HG02981 (cell line): ENCODE results near the gene ADGRD1.

Experiments used
- ATAC-seq: cut with Tn5 transposase; IDR thresholded peaks from one replicate; pipeline ENCODE4 v1.9.1; 2021; ENCODE audit warnings: mild to moderate bottlenecking, moderate library complexity; ENCODE audit not compliant: unreplicated experiment

The ADGRD1 gene

GRCh38 chr12:131052063-131052781 lies 98.5 kb downstream of the ADGRD1 start:
- no peak for ATAC-seq

DNA sequence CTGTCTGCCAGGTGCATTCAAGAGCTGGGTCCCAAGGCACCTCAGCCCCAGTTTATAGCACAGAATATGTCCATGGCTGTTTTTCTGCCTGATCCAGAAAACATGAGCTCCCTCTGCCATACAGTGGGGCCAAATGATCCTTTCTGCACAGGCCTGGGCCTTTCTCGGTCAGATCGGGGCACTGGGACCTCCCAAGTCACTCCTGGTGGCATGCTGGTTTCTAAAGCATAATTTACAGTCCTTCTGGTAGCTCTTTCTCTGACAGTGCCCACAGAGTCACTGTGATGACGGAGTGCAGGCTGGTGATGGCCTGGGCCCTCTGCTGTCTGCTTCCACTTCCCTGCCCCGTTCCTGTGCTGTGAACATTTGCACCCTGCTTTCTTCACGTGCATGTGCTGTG lies 99.2 kb downstream of the ADGRD1 start:
- no peak for ATAC-seq

- ATAC-seq = no peak
Observed at GRCh38 chr12:131053567-131053966, 99.9 kb downstream of the ADGRD1 start.

GRCh38 chr12:131054345-131055092 lies 100.8 kb downstream of the ADGRD1 start:
- ATAC-seq = no peak

DNA sequence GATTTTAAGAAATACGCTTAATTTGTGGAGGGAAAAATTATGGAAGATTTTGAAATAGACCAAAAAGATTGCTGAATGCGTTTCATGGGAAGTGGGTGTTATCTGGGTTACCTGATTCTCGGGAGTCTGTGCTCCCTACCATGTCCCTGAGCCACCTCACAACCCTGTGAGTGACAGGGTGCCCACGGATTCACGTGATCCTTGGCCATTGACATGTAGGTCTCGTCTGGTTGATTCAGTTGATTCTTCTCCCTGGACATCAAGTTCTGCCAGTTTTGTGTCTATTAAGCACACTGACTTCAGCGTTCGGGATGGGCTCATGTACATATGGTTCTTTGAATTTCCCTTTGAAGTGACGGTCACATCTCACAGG lies 101.4 kb downstream of the ADGRD1 start:
- no peak for ATAC-seq

GRCh38 chr12:131055596-131056233 lies 102.0 kb downstream of the ADGRD1 start:
- ATAC-seq = no peak

DNA sequence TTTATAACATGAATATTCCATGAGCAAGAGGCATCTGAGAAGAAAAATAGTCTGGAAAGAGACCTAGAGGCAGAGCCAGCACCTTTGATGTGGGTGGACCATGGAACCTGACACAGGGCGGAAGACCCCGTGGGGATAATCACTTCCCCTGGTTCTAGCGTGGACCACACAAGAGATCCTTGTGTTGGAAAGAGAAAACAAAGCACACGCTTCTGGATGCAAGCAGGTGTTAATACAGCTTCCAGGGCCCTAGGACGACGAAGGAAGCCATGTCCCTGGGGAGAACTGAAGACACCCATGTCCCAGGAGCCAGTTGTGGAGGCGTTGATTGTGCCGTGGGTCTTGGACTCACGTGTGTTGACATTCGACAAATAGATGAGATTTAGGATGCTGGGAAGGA lies 102.9 kb downstream of the ADGRD1 start:
- ATAC-seq = no peak

DNA sequence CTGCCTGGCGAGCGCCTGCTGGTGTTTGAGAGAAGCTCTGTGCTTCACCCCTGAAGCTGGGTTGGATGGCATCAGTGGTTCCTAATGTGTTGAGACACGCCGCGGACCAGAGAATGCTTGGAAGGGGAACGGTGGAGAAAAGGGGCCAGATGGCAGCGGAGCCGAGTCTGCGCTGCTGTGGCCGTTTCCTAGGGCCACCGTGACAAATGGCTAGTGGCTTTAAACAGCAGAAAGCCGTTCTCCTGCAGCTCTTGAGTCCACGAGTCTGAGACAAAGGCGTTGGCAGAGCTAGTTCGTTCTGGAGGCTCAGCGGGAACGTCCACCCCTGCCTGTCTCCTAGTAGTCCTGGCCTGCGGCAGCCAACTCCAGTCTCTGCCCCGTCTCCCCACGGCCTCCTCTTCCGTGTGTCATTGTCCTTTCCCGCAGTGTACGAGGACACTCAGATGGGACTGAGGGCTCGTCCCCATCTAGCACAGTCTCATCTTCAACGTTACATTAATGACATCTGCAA lies 103.6 kb downstream of the ADGRD1 start:
- ATAC-seq = no peak

DNA sequence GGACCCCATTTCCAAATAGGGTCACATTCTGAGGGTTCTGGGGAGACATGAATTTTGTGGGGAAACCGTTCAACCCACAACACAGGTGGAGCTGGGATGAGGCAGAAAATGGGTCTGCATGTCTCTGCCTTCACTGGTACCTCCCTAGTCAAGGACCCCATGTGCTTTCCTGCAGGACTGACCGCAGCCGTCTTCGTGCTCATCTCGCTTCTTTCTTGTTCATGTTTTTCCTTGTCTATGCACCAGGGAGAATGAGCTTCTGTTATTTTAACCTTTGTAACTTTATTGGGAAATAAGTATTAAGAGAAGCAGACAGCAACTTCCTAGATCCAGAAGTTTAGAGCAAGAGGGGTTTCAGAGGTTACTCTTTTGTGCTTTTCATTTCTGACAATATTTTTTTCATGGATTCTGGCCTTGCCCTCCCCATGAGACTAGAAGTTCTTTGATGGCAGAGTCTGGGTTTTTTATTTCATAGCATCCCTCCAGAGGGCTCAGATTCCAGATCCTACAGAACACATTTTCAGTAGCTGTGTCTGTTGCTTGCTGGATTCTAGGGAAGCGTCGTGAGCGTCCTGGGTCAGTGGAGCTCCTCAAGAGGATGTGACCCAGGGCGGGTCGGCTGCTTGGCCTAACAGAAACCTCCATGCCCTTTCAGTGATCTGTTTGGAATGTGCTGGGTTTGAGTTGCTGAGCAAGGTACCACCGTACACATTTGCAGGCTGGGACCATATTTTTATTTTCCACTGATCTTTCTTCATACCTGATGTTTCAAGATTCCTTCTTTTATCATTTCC lies 104.2 kb downstream of the ADGRD1 start:
- ATAC-seq = no peak

DNA sequence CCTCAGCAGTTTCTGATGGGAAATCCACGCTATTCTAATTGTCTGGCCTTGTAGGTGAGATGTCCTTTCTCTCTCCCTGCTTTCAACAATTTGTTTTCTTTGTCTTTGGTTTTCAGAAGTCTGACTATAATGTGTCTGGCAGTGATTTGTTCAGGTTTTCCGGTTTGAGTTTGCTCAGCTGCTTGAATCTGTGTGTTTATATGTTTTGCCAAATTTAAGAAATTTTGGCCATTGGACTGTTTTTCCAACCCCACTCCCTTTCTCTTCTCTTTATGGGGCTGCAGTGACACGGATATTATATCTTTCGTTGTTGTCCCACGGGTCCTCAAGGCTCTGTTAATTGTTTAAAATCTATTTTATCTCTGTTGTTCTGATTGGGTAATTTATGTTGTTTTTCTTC lies 105.0 kb downstream of the ADGRD1 start:
- no peak for ATAC-seq

DNA sequence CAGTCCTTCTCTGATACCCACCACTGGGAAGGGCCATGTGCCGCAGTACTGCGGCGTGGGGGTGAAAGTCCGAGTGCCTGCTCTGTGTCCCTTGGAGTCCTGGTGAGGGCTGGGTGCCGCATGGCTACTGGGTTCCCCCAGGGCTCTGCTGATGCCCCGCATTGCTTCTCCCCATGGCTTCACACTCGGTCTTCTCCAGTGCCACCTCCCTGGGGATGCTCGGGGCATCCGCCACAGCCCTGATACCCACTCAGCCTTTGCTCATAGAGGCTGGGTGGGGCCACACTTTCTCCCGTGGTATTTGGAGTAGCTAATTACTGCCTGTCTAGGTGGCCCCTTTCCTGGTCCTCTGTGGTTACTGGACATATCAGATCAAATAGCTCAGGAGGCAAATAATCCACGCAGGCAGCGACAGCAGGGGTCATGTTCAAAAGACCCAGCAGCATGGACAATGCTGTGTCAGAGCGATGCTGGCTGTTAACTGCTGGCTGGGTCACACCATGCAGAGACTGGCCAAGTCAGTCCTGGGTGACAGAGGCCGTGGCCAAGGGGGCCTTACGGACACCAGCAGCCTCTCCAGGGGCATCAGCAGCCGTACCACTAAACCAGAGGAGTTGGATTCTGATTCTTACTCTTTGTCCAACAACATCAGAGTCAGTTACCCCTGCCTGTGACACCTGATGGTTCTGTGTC lies 106.5 kb downstream of the ADGRD1 start:
- no peak for ATAC-seq

DNA sequence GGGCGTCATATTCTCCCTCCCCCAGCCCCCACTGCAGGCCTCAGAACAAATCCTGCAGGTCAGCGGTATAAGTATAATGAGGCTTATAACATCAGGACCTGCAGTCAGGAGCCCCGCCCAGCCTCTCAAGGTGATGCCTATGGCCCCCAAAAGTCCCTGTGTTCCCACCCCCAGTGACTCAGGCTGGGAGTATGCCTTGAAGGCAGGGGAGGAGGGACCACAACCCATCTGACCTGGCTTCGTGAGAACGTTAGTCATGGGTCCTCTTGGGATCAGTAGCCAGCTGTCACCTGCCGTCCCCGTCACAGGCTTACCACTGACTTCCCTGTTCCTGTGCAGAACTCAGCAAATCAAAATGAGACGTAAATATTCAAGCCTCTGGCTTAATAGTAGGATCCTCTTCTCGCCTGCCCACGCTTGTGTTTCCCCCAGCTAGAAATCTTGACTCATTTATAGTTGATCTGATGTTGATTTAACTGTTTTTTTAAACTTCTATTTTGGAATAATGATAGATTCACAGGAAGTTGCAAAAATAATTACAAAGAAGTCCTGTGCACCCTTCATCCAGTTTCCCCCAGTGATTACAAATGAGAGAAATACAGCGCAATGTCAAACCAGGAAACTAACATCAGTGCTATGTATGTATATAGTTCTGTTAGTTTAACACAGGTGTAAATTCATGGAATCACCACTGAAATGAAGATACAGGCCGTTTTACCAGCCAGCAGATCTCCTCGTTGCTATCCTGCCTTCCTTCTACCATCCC lies 107.5 kb downstream of the ADGRD1 start:
- ATAC-seq = no peak

DNA sequence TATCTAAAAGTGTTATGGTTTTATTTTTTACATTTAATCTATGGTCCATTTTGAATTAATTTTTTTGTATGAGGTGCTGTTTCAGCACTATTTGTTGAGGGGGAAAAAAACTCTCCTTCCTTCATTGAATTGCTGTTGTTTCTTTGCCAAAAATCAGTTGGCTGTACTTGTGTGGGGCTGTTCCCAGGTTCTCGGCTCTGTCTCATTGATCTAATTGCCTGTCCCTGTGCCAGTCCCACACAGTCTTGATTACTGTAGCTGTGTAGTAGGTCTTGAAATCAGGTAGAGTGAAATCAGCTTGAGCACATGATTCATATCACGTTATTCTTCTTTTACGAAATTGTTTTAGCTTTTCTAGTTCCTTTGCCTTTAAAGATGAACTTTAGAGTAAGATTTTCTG lies 109.7 kb downstream of the ADGRD1 start:
- no peak for ATAC-seq

GRCh38 chr12:131063960-131064359 lies 110.3 kb downstream of the ADGRD1 start:
- ATAC-seq = no peak

DNA sequence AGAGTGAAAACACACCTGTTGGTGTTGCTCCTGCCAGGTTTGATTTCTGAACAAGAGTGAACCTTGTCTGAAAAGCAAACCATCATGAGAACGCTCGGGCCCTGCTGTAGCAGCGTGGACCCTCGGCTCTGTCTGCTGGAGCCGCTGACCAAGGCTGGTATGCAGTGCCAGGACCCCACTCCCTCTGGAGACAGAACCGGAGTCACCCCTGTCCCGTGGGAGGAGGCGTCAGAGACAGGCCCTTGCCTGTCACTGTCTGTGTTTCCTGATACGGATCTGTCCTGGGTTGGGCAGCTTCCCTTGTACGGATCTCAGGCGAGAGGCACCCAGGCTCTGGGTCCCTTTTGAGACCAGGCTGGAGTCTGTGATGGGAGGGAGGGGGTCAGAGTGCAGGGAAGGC lies 111.6 kb downstream of the ADGRD1 start:
- ATAC-seq = no peak

DNA sequence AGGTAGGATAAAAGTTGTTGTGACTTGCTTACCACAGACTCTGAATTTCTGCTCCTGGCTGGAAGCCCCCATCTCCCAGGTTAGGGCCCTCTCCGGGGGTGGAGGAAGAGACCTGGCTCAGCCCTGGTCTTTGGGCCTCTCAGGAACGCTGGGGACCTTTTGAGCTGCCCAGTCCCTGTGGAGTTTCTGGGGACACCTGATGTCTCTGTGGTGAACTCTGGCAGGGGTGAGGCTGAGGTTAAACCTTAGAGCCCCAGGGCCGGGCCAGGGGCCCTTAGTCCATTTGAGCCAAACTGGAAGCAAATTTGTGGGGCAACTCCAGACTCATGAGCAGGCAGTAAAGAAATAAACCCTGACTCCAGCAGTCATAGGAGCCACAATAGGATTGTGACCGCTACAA lies 112.1 kb downstream of the ADGRD1 start:
- no peak for ATAC-seq

DNA sequence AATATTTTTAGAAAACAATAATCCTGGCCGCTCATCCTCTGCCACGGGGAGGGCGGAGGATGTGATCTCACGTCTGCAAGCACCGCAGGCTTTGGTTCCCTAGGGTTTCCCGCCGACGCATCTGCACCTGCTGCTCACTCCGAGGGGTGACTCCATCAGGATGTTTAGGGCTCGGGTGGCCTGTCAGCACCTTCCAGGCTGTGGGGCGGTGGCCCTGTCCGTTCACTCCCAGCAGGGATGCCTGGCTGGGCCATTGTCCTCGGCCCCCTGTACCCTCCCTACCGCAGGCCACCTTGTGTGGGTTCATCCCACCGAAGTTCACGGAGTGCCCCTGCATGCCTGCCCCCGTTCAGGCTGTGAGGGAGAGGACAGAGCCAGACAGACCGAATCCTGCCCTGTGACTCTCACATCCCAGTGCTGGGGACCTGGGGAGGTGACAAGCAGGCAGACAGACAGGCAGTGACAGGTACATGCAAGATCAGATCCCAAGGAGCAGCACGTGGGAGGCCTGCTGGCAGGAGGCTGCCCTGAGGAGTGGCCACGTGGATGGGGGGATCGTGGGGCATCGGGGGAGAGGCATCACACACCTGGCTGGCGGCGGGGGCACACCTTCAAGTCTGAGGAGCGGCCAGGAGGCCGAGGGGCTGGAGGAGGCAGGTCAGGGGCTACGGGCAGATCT lies 112.6 kb downstream of the ADGRD1 start:
- no peak for ATAC-seq

DNA sequence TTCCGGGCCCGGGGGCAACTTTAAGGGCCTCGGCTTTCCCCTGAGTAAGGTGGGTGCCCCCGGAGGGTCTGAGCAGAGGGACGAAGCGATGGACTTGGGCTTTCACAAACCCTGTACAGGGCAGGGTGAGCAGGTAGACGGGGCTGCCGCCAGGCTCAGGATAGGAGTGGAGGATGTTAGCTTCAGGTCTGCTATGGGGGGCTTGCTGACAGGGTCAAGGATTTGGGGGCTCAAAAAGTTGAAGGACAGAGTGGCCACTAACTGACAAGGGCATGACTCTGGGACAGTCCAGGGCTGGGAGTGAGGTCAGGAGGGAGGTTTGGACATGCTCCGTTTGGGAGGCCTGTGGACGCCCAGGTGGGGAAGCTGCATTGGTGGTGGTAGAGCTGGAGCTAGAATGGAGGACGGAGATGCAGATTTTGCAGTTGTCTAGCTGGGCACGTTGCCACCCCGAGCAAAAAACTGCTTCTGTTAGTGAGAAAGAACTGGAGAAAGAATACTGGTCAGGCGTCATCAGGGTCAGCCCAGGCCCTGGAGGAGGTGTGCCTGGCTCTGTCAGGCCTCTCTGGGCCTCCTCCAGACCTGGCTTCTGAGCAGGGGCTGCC lies 113.3 kb downstream of the ADGRD1 start:
- no peak for ATAC-seq
